Left lung (tissue), 10 donors: ENCODE measurements around the gene ITPK1. TPM values are rescaled to one million over a fixed set of nuclear protein-coding genes. Genes with fewer than 3 reads are reported as not detected.
A peak's percentile ranks its signal among the peaks of the same experiment; 100 is the strongest.

Experiments used
- ATAC-seq: fragments of 200-7000 bp; cut with Tn5 transposase; one replicate; pipeline ENCODE4 v1.9.1; 2020; ENCODE audit warnings: moderate library complexity
- DNase-seq, 4 donors: peaks; one replicate each; pipeline ENCODE4 v3.0.0-alpha.2; 2013 to 2020
- H3K27ac ChIP-seq, 2 donors: fragments of 200-600 bp; sonication (generic) in 1 of 2; one replicate each; pipeline versions ENCODE4 v1.5.0 to v1.8.0; 2020 to 2021
- H3K27me3 ChIP-seq, 2 donors: fragments of 200-600 bp; sonication (generic) in 1 of 2; one replicate each; pipeline versions ENCODE4 v1.5.0 to v1.8.0; 2020 to 2021
- H3K36me3 ChIP-seq, 2 donors: fragments of 200-600 bp; sonication (generic) in 1 of 2; one replicate each; pipeline versions ENCODE4 v1.5.0 to v1.8.0; 2020 to 2021
- H3K4me1 ChIP-seq, 2 donors: fragments of 200-600 bp; one replicate each; pipeline ENCODE4 v1.8.0; 2021
- H3K4me3 ChIP-seq, 2 donors: fragments of 200-600 bp; sonication (generic) in 1 of 2; one replicate each; pipeline versions ENCODE4 v1.5.0 to v1.8.0; 2020 to 2021; ENCODE audit warnings: mild to moderate bottlenecking in 1 of 2
- H3K9me3 ChIP-seq, 2 donors: fragments of 200-600 bp; sonication (generic) in 1 of 2; one replicate each; pipeline versions ENCODE4 v1.5.0 to v1.8.0; 2020 to 2021
- CTCF ChIP-seq, 2 donors: fragments of 200-600 bp; sonication (generic) in 1 of 2; IDR thresholded peaks; one replicate each; pipeline versions ENCODE4 v1.5.0 to v1.8.0; 2021; ENCODE audit warnings: antibody characterized with exemption in 2 of 2
- intact Hi-C, 2 donors: fragments of 100-400 bp; cut with DNase I; formaldehyde crosslinking; loops; one replicate each; pipeline versions ENCODE4 v1.11.2 to v1.14.2; 2022
- polyA plus RNA-seq, 6 donors: library from polyadenylated mRNA; unstranded; fragments of 120-200 nt; gene quantifications; one replicate each; pipeline ENCODE4 v1.2.1, GENCODE V29; 2013; ENCODE audit not compliant: insufficient read length in 6 of 6
- total RNA-seq, 2 donors: library from RNA; stranded (reverse); fragmentation: NEBNext Ultra II Directional; extraction: Animal tissue kit (Norgen Biotek cat#: 25700); gene quantifications; one replicate each; pipeline ENCODE4 v1.2.1, GENCODE V29; 2021
- donor health status: DM: no; HTN: yes; CAD: no.
- donor health status: DM: no; HTN: no; CAD: no.

ITPK1 gene
- total and polyA plus RNA-seq, 8 donors = 18.1 to 108 (median 20.8) TPM

DNA sequence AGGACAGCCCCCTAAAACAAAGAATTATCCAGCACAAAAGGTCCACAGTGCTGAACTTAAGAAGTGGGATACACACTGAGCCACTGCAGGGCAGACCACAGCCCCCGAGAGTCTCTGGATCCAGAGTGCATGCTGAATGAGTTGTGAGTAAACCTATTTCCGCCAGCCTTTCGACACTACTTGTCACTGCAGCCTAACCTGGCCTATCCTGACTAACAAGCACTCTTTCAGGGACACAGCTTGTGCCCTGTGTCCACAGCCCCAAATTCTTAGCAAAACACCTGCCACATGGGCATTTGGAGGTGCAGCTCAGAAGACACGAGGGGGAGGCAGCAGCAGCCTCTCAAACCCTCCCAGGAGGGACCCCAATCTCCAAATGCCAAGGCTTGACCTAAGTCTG, 31.3 kb downstream of the ITPK1 start:
- peaks cover 0 to 31% of the 10 kb centered on the region in 2 donors for H3K4me1 ChIP-seq
- peak in 1 of 4 donors; percentile 3 for DNase-seq
- H3K27ac ChIP-seq = no peak overlapping the region

GRCh38 chr14:93083917-93084316, 31.8 kb downstream of the ITPK1 start:
- H3K9me3 ChIP-seq = no peaks in the 10 kb centered on the region
- ATAC-seq (no peak), DNase-seq (peak in 1 of 4 donors; percentile 31)
- no peaks in the 10 kb centered on the region for H3K27me3 ChIP-seq
- H3K4me3 ChIP-seq = no peak overlapping the region
- H3K4me1 ChIP-seq = peaks cover 0 to 31% of the 10 kb centered on the region in 2 donors
- no peak overlapping the region for H3K27ac ChIP-seq
- TF ChIP-seq CTCF (IDR thresholded peaks at IDR 0.05) = no peak
- intact Hi-C loops = no loop called here
- H3K36me3 ChIP-seq = no peaks in the 10 kb centered on the region

More for the DNA sequence above, 31.3 kb downstream of the ITPK1 start:
- H3K36me3 ChIP-seq = no peaks in the 10 kb centered on the region
- H3K27me3 ChIP-seq = no peaks in the 10 kb centered on the region
- H3K4me3 ChIP-seq = no peak overlapping the region
- intact Hi-C loops = no loop called here
- H3K9me3 ChIP-seq = no peaks in the 10 kb centered on the region
- ATAC-seq = no peak
- no peak for TF ChIP-seq CTCF (IDR thresholded peaks at IDR 0.05)

GRCh38 chr14:93082576-93083001, 33.1 kb downstream of the ITPK1 start:
- no peak for ATAC-seq
- intact Hi-C loops = no loop called here
- peak overlapping the region in 1 of 2 donors; percentile 8 for H3K27ac ChIP-seq

GRCh38 chr14:93081876-93082570, 33.7 kb downstream of the ITPK1 start:
- Histone ChIP-seq H3K36me3 (no peaks in the 10 kb centered on the region), H3K27ac (peak overlapping the region in 1 of 2 donors; percentile 8), H3K27me3 (no peaks in the 10 kb centered on the region), H3K4me1 (peaks cover 0 to 31% of the 10 kb centered on the region in 2 donors), H3K9me3 (no peaks in the 10 kb centered on the region), H3K4me3 (no peak overlapping the region)
- no peak for TF ChIP-seq CTCF (IDR thresholded peaks at IDR 0.05)
- DNase-seq (peak in 1 of 4 donors; percentile 36), ATAC-seq (no peak)
- intact Hi-C loops = no loop called here

More at GRCh38 chr14:93082576-93083001, 33.1 kb downstream of the ITPK1 start:
- peak in 1 of 4 donors; percentile 67 for DNase-seq
- peaks cover 0 to 31% of the 10 kb centered on the region in 2 donors for H3K4me1 ChIP-seq
- H3K27me3 ChIP-seq = no peaks in the 10 kb centered on the region
- TF ChIP-seq CTCF (IDR thresholded peaks at IDR 0.05) = no peak
- no peaks in the 10 kb centered on the region for H3K9me3 ChIP-seq
- no peak overlapping the region for H3K4me3 ChIP-seq
- H3K36me3 ChIP-seq = no peaks in the 10 kb centered on the region

- Histone ChIP-seq H3K4me1 (peaks cover 0 to 21% of the 10 kb centered on the region in 2 donors), H3K36me3 (no peaks in the 10 kb centered on the region), H3K27me3 (no peaks in the 10 kb centered on the region), H3K27ac (no peak overlapping the region), H3K9me3 (no peaks in the 10 kb centered on the region), H3K4me3 (no peak overlapping the region)
- TF ChIP-seq CTCF (IDR thresholded peaks at IDR 0.05) = no peak
- ATAC-seq (no peak), DNase-seq (peak in 1 of 4 donors; percentile 8)
- intact Hi-C loops = no loop called here
Observed at GRCh38 chr14:93079865-93080403, 35.8 kb downstream of the ITPK1 start.
